Muscle of leg (tissue), 11 donors: Measurements from ENCODE around the gene CCNK. TPM values are rescaled to one million over a fixed set of nuclear protein-coding genes. Genes with fewer than 3 reads are reported as not detected.

Source experiments
- DNase-seq: peaks from one replicate; pipeline ENCODE4 v3.0.0; 2013
- H3K27ac ChIP-seq: one replicate; pipeline ENCODE4 v1.5.1; 2013; ENCODE audit warnings: mild to moderate bottlenecking, low read length, control low read depth
- H3K27me3 ChIP-seq: one replicate; pipeline ENCODE4 v1.6.1; 2013; ENCODE audit warnings: low read length; ENCODE audit not compliant: control insufficient read depth, insufficient read depth
- H3K36me3 ChIP-seq: one replicate; pipeline ENCODE4 v1.6.1; 2013; ENCODE audit warnings: low read length; ENCODE audit not compliant: control insufficient read depth, insufficient read depth
- H3K4me1 ChIP-seq: one replicate; pipeline ENCODE4 v1.6.1; 2013; ENCODE audit warnings: low read length; ENCODE audit not compliant: control insufficient read depth, insufficient read depth
- H3K4me3 ChIP-seq: one replicate; pipeline ENCODE4 v1.5.1; 2013; ENCODE audit warnings: low read length, control low read depth
- H3K9me3 ChIP-seq: replicated peaks from 2 replicates; pipeline ENCODE4 v1.6.1; 2013; ENCODE audit warnings: low read depth, low read length; ENCODE audit not compliant: control insufficient read depth
- WGBS: methylation state at CpG from one replicate; pipeline ENCODE4 v1.1.5; 2013; ENCODE audit warnings: missing lambda C conversion rate; ENCODE audit not compliant: insufficient coverage; 5-methylcytosine and 5-hydroxymethylcytosine counted together
- polyA plus RNA-seq, 8 donors: library from polyadenylated mRNA; unstranded; fragments of 120-200 nt; gene quantifications; one replicate each; pipeline versions ENCODE4 v1.2.1 to v1.2.3, GENCODE V29; 2013; ENCODE audit warnings: inconsistent platforms in 1 of 8, low replicate concordance in 1 of 8; ENCODE audit not compliant: insufficient read length in 8 of 8, insufficient read depth in 1 of 8
- total RNA-seq: library from RNA; stranded (reverse); fragments of 120-200 nt; gene quantifications from one replicate; pipeline ENCODE4 v1.2.4, GENCODE V29; 2013

The CCNK gene
- total and polyA plus RNA-seq, 9 donors: 18.0 to 41.9 (median 35.1) TPM

DNA sequence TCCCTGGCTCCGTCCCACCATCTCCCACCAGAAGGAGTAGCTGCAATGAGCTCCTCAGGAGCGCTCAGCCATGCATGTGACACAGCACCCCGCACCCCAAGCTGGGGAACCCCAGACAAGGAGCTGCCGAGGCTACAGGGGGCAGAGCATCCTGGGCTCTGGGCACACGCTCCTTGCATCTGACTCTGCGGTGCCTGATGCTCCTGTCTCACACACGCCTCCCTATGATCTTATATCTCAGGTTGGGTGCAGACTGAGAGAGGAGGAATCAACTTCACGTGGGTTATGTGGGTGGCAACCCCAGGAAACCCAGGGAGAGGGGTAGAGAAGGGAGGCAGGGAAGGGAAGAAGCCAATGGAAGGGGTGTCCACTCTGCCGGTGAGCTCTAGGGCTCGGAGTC is 60.0 kb downstream of the CCNK start:
- 81% methylated on average over 6 of the region's 10 CpGs for WGBS
- Histone ChIP-seq H3K27me3 (peaks cover 10% of the 10 kb centered on the region), H3K27ac (no peak overlapping the region), H3K9me3 (no peaks in the 10 kb centered on the region), H3K4me1 (peaks cover 32% of the 10 kb centered on the region), H3K4me3 (no peak overlapping the region), H3K36me3 (no peaks in the 10 kb centered on the region)
- no peak for DNase-seq

GRCh38 chr14:99541677-99542470 is 60.7 kb downstream of the CCNK start:
- Histone ChIP-seq H3K36me3 (no peaks in the 10 kb centered on the region), H3K4me1 (peaks cover 32% of the 10 kb centered on the region), H3K27me3 (peaks cover 17% of the 10 kb centered on the region), H3K27ac (no peak overlapping the region), H3K4me3 (no peak overlapping the region), H3K9me3 (no peaks in the 10 kb centered on the region)
- 66% methylated on average over 18 of the region's 18 CpGs for WGBS
- no peak for DNase-seq

DNA sequence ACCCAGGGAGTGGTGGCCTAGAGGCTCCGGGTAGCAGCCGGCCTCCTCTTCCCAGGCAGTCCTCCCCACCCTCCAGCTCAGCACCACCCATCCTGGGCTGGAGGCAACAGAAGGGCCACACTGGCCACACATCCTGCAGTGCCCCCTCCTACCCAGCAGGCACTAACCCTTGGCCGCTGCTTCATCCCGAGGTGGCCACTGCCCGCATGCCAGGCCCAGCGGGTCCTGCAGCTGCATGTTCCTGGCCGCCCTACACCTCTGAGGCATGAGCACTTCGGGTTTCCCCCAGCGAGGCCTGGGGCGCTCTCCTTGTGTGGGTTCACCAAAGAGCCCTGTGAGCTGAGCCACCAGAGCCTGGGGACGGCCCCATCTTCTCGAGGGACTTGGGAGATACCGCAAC is 61.4 kb downstream of the CCNK start:
- Histone ChIP-seq H3K4me1 (peaks cover 30% of the 10 kb centered on the region), H3K9me3 (no peaks in the 10 kb centered on the region), H3K27me3 (peaks cover 17% of the 10 kb centered on the region), H3K36me3 (no peaks in the 10 kb centered on the region), H3K27ac (no peak overlapping the region), H3K4me3 (no peak overlapping the region)
- DNase-seq: no peak
- WGBS: 91% methylated on average over 9 of the region's 13 CpGs

DNA sequence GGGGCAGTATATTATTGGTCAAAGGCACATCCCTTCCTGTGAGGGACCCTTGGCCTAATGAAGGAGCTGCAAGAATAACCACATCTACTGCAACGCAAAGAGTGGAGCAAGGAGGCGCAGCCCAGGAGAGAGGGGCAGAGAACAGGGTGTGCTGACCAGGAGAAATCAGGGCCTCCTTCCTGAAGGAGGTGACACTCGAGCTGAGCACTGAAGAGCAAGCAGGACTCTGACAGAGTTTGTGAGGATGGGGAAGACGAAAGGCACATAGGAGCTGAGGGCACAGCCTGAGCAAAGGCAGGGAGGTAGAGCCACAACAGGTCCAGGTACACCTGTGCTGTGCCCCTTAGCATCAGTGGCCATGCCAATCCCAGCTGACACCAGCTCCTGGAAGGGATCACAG is 62.2 kb downstream of the CCNK start:
- Histone ChIP-seq H3K4me3 (no peak overlapping the region), H3K4me1 (peaks cover 22% of the 10 kb centered on the region), H3K27ac (no peak overlapping the region), H3K27me3 (peaks cover 17% of the 10 kb centered on the region), H3K9me3 (no peaks in the 10 kb centered on the region), H3K36me3 (no peaks in the 10 kb centered on the region)
- WGBS: 92% methylated on average over 4 of the region's 4 CpGs
- DNase-seq: no peak

GRCh38 chr14:99543985-99544384 is 62.8 kb downstream of the CCNK start:
- WGBS: 87% methylated on average over 12 of the region's 12 CpGs
- no peak for DNase-seq
- no peaks in the 10 kb centered on the region for H3K9me3 ChIP-seq
- H3K4me3 ChIP-seq: no peak overlapping the region
- no peak overlapping the region for H3K27ac ChIP-seq
- no peaks in the 10 kb centered on the region for H3K36me3 ChIP-seq
- H3K4me1 ChIP-seq: peaks cover 17% of the 10 kb centered on the region
- peaks cover 17% of the 10 kb centered on the region for H3K27me3 ChIP-seq

- H3K27me3 ChIP-seq: peaks cover 19% of the 10 kb centered on the region
- no peak overlapping the region for H3K27ac ChIP-seq
- no peaks in the 10 kb centered on the region for H3K36me3 ChIP-seq
- no peaks in the 10 kb centered on the region for H3K9me3 ChIP-seq
- no peak overlapping the region for H3K4me3 ChIP-seq
- whole genome bisulfite sequencing: 33% methylated on average over 9 of the region's 11 CpGs
- DNase-seq: no peak
- H3K4me1 ChIP-seq: peaks cover 17% of the 10 kb centered on the region
Measured at GRCh38 chr14:99544991-99545390, 63.8 kb downstream of the CCNK start.

DNA sequence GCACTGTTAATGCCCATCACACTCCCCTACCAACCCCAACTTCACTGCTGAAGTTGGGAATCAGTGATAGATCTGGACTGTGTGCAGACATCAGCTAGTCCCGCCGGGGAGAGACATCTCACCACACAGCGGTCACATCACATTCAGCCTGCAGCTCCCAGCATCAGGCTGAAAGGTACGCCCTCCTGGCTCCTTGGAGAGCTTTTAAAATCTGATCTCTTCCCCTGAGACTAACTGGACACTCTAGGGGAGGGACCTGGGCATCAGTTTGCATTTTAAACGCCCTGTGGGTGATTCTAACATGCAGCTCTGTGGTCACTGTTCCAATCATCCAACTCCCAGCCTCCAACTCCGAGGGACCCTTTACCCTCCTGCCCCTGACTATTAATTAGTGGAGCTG is 64.4 kb downstream of the CCNK start:
- Histone ChIP-seq H3K4me1 (peaks cover 12% of the 10 kb centered on the region), H3K36me3 (no peaks in the 10 kb centered on the region), H3K27ac (no peak overlapping the region), H3K9me3 (no peaks in the 10 kb centered on the region), H3K27me3 (peaks cover 19% of the 10 kb centered on the region), H3K4me3 (no peak overlapping the region)
- 50% methylated on average over 1 of the region's 6 CpGs for WGBS
- DNase-seq: no peak

- Histone ChIP-seq H3K27me3 (peaks cover 19% of the 10 kb centered on the region), H3K4me1 (peaks cover 7% of the 10 kb centered on the region), H3K4me3 (no peak overlapping the region), H3K27ac (no peak overlapping the region), H3K9me3 (no peaks in the 10 kb centered on the region), H3K36me3 (no peaks in the 10 kb centered on the region)
- no peak for DNase-seq
- 11% methylated on average over 6 of the region's 13 CpGs for WGBS
Measured at GRCh38 chr14:99546234-99546879, 65.1 kb downstream of the CCNK start.

GRCh38 chr14:99548255-99548654 is 67.0 kb downstream of the CCNK start:
- WGBS: 90% methylated on average over 18 of the region's 18 CpGs
- Histone ChIP-seq H3K9me3 (no peaks in the 10 kb centered on the region), H3K36me3 (no peaks in the 10 kb centered on the region), H3K4me1 (no peaks in the 10 kb centered on the region), H3K4me3 (no peak overlapping the region), H3K27ac (no peak overlapping the region), H3K27me3 (peaks cover 18% of the 10 kb centered on the region)
- DNase-seq: no peak

GRCh38 chr14:99548871-99549515 is 67.8 kb downstream of the CCNK start:
- DNase-seq: no peak
- Histone ChIP-seq H3K4me3 (no peak overlapping the region), H3K27ac (no peak overlapping the region), H3K4me1 (no peaks in the 10 kb centered on the region), H3K27me3 (peaks cover 16% of the 10 kb centered on the region), H3K9me3 (no peaks in the 10 kb centered on the region), H3K36me3 (no peaks in the 10 kb centered on the region)
- whole genome bisulfite sequencing: 52% methylated on average over 3 of the region's 10 CpGs
